ENCODE data around the gene RHOT2. TPM values are rescaled to one million over a fixed set of nuclear protein-coding genes. Genes with fewer than 3 reads are reported as not detected.

The RHOT2 gene
- total and polyA plus RNA-seq, 9 of the 15 experiments (the other 6 are each of a cell fraction or from before 2014, with no cell fraction given), result 5.0 to 373 (median 112) TPM

- peak; percentile 18; the same call in 1 of the 2 replicates for TF ChIP-seq USF1 (CRISPR knock-in tag; IDR thresholded peaks at IDR 0.05)
- TF ChIP-seq, protein P1, sequence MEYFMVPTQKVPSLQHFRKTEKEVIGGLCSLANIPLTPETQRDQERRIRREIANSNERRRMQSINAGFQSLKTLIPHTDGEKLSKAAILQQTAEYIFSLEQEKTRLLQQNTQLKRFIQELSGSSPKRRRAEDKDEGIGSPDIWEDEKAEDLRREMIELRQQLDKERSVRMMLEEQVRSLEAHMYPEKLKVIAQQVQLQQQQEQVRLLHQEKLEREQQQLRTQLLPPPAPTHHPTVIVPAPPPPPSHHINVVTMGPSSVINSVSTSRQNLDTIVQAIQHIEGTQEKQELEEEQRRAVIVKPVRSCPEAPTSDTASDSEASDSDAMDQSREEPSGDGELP (CRISPR knock-in tag; IDR thresholded peaks at IDR 0.05; ENCODE audit: borderline replicate concordance), result peak; percentile 61
- no peak for TF ChIP-seq NFE2L1 (tag; IDR thresholded peaks at IDR 0.05; ENCODE audit: borderline replicate concordance, low read depth)
- TF ChIP-seq TRIM28 (IDR thresholded peaks at IDR 0.05), result no peak
- no peak for TF ChIP-seq ZNF121 (CRISPR knock-in tag; conservative IDR thresholded peaks at IDR 0.05)
- TF ChIP-seq ZBTB5 (IDR thresholded peaks at IDR 0.05), result no peak
- TF ChIP-seq, protein P2, sequence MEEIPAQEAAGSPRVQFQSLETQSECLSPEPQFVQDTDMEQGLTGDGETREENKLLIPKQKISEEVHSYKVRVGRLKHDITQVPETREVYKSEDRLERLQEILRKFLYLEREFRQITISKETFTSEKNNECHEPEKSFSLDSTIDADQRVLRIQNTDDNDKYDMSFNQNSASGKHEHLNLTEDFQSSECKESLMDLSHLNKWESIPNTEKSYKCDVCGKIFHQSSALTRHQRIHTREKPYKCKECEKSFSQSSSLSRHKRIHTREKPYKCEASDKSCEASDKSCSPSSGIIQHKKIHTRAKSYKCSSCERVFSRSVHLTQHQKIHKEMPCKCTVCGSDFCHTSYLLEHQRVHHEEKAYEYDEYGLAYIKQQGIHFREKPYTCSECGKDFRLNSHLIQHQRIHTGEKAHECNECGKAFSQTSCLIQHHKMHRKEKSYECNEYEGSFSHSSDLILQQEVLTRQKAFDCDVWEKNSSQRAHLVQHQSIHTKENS (CRISPR knock-in tag; IDR thresholded peaks at IDR 0.05), result no peak
- TF ChIP-seq SRF (CRISPR knock-in tag; IDR thresholded peaks at IDR 0.05), result no peak
- TF ChIP-seq CLOCK (CRISPR knock-in tag; IDR thresholded peaks at IDR 0.05; ENCODE audit: borderline replicate concordance), result no peak
- TF ChIP-seq, protein P3, sequence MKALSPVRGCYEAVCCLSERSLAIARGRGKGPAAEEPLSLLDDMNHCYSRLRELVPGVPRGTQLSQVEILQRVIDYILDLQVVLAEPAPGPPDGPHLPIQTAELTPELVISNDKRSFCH (CRISPR knock-in tag; IDR thresholded peaks at IDR 0.05), result no peak
- TF ChIP-seq, protein P3 (tag; IDR thresholded peaks at IDR 0.05), result no peak
- no peak for TF ChIP-seq ZNF668 (CRISPR knock-in tag; IDR thresholded peaks at IDR 0.05)
- TF ChIP-seq BCL6 (CRISPR knock-in tag; IDR thresholded peaks at IDR 0.05), result no peak
- no peak; the same call in 1 of the 2 replicates for TF ChIP-seq FOXP1 (CRISPR knock-in tag; IDR thresholded peaks at IDR 0.05)
- TF ChIP-seq TAF7 (tag; IDR thresholded peaks at IDR 0.05), result no peak
- no peak; the same call in 1 of the 2 replicates for TF ChIP-seq ZNF274 (IDR thresholded peaks at IDR 0.05; ENCODE audit: borderline replicate concordance, low read depth, low read length)
- TF ChIP-seq THRAP3 (IDR thresholded peaks at IDR 0.05; ENCODE audit: borderline replicate concordance), result no peak
- TF ChIP-seq FUS (optimal IDR thresholded peaks at IDR 0.05; ENCODE audit: low read depth, low read length), result no peak
- no peak for TF ChIP-seq MEF2A (IDR thresholded peaks at IDR 0.05; ENCODE audit: control insufficient read depth, low read depth, low read length)
Measured at GRCh38 chr16:720447-720989, 52.6 kb downstream of the RHOT2 start (continued).

Measured in K562 (cell line).